Mucosa of gallbladder (tissue), 1 donor: Measurements from ENCODE around the gene NUDT14. TPM values are rescaled to one million over a fixed set of nuclear protein-coding genes. Genes with fewer than 3 reads are reported as not detected.

ENCODE experiments used
- DNase-seq: peaks from one replicate; pipeline ENCODE4 v3.0.0-alpha.2; 2020; ENCODE audit warnings: low spot score
- total RNA-seq: library from RNA; stranded (reverse); gene quantifications from one replicate; pipeline ENCODE4 v1.2.1, GENCODE V29; 2021
- donor health status: DM: no; HTN: no; CAD: no.

NUDT14 gene
- total RNA-seq, 1 donor from 2014 or later, result 47.2 TPM

DNA sequence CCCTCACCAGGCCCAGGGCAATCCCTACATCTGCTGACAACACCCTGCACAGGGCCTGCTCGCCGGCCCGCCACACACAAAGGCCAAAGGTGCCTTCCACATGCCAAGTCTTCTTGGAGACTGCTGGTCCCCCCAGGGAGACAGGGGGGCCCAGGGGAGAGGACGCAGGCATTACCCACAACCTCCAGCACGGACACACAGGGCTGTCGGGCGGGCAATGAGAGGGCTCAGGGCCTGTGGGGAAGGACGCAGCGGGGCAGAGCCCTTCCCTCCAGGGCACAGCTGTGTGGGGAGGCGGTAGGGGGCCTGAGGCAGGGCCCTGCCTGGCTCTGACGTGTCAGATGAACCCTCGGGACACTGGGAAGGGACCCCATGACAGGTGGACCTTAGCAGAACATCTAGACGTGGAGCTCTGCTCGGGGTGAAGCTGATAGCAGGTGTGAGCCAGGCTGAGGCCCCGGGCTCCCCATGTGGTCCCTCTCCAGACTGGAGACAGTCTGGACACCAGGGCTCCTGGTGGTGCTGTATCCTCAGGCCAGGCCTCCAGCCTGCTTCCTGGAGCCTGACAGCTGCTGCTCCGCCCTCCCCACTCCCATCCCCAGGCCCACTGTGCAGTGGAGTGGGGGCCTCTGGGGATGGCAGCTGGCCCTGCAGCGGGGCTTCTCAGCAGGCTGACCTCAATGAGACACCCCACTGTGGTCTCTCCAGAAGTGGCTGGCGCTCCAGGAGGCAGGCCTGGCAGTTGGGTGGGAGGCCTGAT lies 31.6 kb upstream of the NUDT14 start:
- DNase-seq, result no peak

DNA sequence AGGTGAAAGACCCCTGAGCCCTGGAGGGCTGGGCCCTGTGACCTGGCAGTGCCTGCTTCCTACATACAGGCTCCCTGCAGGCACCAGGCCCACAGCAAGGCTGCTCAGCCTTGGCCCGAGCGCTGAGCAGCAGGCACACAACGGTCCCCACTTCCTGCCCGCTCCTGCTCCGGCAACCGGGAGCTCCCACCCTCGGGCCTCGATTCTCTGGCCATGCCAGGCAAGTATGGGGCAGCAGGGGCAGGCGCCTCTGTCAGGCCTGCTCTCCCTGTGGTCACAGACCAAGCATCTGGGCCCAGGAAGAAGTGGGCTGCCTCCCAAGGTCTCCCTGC lies 30.6 kb upstream of the NUDT14 start:
- no peak for DNase-seq

DNA sequence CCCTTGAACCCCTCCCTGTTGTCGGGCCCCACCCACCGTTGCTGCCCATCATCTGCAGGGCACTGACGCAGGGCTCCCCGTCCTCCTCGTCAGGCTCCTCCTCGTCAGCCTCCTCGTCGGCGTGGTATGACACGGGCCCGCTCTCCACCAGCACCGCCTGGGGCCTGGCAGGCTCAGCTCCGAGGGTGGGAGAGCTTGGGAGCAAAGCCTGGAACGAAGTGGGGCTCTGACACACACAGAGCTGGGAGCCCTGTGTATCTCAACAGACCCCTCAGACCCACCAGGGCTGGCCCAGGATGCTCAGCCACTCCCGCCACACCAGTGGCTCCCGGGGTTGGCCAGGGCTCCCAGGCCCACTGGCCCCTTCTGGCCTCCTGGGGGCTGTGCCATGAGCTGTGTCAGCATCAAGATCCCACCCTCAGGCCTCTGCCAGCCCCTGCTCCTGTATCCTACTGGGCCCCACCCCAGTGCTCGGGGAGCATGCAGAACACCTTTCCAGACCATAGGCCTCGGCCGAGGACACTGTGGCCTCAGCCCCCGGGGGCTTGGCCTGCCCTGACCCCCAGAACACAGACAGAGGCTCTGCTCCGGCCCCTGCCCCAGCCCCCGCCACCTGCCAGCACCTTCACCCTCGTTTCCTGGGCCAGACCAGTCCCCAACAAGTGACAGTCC lies 30.1 kb upstream of the NUDT14 start:
- DNase-seq, result no peak

DNA sequence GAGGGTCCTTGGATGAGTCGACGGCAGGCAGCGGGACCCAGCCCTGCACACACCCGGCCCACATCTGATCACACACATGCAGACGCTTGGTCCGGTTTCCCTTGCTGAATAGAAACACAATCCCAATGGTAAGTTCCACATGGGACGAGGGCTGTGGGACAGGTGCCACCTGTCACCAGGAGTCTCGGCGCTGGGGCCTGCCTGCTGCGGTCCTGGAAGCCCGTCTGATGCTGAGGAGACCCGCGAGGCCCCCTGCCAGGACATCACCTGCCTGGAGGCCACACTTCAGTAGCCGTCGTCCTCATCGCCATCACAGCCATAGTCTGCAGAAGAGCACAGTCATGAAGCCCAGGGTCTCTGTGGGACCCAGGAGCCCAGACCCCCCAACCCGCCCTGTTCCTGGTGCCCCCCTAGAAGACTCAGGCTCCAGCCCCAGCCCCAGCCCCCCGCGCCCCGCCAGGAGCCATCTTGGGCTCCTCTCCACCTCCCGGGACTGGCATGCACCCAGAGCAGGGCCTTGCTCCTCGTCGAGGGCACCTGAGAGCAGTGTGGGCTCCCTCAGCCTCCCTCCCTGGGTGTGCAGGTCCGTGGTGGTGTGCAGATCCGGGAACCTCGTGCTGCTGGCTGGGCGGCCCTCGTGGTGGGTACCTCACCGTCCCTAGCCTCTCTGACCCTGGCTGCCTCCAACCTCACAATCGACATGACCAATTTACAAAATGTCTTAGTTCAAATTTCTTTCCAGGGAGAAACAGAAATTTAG lies 29.3 kb upstream of the NUDT14 start:
- no peak for DNase-seq

DNA sequence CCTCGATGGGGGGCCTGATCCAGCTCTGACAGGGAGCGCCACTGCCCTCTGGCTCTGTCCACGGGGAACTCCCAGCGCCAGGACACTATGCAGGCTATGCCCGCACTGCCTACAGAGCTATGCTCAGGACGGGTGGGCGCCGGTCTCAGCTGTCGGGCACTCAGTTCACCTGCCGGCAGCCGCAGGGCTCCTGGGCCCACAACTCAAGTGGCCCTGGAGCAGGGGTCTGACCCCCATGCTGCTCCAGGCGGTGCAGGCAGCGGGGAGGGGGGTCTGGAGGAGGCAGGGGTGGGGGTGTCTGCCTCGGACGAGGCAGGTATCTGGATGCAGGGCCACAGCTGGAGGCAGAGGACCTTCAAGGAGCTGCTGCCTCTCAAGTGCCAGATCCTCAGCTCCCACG lies 28.5 kb upstream of the NUDT14 start:
- DNase-seq, result no peak

DNA sequence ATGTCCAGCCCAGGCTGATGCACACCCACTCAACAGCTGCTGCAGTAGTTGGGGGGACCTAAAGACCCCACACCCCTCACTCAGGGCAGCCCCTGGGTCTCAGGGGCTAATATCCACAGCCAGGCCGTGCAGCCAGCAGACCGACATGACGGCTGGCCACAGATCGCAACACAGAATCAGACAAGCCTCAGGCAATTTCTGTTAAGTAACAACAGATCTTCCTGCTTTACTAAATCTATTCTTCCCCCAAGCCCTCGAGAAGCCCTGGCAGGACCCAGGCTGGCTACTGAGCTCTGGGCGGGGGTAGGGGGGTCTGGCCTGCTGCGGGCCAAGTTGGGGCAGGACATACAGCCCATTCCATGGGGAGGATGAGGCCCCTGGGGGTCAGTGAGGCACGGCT lies 28.0 kb upstream of the NUDT14 start:
- DNase-seq, result no peak

DNA sequence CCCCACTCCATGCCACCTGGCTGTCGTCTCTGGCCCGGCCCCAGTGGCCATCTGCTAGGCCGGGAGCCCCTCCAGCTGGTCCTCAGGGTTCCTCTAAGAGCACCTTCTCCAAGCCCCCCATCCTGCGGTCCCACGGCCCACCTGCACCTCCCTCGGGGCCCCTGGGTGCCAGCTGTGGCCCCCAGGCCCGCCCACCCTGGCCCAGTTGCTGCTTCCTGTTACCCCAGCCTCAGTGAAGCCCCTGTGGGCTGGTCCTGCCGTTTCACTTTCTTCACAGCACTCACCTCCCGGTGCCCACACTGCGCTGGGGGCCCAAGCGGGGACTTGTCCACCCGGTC lies 27.6 kb upstream of the NUDT14 start:
- DNase-seq, result no peak

DNA sequence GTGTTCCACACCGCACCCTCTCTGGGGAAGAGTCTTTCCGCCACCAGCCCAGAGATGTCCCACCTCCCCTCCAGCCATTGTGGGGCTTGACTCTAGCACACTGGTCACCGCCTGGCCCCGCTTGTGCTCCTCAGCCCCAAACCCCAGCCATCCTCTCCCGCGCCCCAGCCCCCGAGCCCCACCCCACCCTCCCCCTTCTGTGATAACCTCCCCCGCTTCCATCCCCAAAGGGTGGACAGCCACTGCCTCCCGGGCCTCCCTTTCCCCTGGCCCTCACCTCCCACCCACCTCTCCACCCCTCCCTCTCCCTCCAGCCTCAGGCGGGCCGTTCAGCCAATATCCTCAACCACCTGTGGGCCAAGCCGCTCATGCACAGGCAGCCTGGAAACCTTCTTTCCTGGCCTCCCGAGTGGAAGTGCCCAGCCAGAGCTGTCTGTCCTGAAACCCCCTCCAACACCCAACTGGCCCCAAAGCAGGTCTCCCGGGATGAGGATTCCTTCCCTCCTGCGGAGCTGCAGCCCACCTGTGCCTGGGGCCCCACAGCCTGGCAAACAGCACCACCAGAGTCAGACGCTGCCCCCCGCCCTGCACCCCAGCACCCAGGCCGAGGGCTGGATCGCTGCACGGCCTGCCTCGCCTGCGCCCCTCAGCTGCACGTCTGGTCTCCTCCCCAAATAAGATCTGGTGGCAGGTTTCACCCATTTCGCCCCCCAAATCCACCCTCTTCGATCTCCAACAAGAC lies 27.1 kb upstream of the NUDT14 start:
- no peak for DNase-seq

DNA sequence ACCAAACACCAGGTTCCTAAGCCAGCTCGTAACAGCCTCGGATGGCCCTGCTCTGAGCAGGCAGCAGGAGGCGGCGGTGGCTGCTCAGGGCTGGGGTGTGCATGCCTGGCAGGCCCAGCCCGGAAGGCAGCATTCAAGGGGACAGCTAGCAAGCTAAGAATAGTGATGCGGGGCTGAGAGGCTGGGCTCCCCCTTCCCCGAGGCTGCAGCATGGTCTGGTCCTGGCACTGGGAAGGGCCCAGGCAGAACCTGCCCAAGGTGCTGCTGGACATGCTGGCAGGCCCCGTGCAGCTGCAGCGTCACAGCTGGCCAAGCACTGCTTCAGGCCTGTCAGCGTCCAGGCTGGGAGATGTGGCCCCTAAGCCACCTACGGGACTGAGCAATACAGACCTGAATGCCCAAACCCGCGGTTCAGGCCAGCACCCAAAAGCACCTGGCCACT lies 26.4 kb upstream of the NUDT14 start:
- DNase-seq, result no peak

DNA sequence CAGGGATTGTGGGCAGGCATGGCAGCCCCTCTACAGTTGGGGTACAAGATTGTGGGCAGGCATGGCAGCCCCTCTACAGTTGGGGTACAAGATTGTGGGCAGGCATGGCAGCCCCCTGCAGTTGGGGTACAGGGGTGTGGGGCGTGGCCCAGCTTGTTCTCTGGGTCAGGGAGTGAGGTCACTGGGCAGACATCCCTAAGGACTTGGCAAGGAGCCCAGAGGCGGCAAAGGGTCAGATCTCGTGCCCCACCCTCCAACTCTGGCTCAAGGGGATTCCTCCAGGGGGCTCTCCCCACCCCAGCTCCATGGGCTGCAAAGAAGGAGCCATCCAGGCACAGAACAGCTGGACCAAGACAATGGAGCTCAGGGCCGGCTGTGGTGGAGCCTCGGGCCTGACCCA lies 25.8 kb upstream of the NUDT14 start:
- no peak for DNase-seq

DNA sequence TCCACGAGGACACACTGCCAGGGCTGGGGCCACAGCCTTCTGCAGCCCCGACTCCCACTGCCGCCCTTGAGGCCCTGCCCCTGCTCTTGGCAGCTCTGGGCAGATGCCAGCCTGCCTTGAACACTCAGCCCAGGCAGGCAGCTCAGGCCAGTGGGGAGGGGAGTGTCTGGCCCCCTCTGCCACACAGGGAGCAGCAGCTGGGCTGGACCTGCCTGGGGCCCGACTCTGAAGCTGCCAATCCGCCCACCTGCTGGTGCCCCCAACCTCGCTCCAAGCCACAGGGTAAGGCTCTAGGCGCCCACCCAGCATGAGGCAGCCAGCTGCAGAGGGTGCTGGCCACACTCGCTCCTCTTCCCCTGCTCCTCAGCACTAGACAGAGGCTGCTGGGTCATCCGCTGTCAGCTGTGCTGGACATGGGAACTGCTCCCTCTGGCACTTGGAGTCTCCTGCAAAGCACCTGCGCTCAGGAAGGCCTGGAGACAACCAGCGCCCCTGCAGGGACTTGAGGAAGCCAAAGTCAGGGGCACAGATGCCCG lies 24.6 kb upstream of the NUDT14 start:
- DNase-seq, result no peak

DNA sequence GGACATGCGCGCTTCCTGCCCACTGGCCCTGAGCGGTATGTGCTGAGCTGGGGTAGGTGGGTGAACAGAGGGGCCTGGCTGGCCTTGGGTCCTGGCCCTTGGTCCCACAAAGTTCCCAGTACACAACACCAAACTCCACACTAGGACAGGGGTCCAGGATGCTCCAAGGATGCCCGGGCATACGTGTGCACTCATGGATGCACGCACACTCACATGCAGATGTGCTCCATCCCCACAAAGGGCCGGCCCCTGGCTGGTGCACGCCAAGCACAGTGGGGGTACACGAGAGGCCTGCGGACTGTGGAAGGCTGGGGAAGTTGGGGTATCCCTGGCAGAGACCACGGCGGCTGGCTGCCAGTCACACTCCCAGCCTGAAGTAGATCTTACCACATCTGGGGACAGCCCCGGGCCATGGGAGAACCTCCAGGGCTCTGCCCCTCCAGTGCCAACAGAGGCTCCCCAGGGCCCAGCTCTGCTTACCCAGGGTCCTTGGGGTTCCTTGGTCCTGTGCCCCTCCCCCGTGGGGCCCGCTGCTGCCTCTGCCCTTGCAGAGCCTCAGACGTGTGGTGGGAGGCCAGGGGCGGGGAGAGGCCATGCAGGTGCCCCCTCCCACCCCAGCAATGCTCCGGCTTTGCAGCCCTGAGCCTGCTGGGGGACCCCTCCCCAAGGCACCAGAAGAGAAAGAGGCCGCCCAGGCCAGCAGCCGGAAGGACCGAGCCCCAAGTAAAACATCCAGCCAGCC lies 24.0 kb upstream of the NUDT14 start:
- no peak for DNase-seq

DNA sequence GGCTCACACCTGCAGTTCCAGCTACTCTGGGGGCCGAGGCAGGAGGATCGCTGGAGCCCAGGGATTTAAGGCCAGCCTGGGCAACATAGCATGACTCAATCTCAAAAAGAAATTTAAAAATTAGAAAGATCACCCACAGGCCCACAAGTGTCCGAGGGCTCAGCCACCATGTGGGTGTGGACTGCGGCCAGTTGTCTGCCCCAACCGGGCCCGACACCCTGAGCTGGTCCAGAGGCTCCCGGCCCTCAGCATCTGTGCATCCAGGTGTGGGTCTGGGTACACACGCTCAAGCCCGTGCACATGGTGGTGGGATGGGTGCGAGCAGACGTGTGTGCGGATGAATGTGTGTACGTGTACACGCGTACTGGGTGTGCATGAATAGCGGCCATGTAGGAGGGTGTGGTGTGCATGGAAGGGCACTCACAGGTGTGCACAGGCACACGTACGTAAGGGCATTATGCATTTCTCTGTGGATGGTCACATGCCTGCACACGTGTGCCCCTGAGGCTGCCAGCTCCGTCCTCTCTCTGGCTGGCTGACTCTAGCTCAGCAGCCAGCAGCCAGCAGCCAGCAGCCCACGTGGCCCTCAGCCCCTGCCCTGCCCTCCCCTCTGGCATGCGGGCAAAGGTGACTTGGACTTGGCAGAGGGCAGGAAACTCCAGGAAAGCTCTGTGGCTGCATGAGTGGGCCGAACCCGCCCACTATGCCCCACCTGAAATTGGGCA lies 23.3 kb upstream of the NUDT14 start:
- peak; percentile 64 for DNase-seq

DNA sequence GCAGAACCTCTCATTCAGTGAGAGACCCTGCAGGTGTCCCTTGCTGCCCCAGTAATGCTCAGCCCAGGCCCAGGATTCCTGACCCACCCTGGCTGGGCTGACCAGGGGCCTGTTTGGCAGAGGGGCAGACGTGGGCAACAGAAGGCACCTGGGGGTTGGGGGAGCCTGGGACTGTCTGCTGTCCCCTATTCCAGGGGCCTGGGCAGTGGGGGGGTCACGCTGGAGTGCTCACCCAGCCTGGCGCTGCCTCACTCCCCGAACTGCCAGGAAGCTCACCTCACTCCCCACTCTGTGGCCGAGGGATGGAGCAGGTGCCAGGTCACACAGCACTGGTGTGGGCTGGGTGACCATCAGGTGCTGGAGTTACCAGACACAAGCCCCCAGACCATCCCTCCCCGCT lies 22.6 kb upstream of the NUDT14 start:
- DNase-seq, result no peak

DNA sequence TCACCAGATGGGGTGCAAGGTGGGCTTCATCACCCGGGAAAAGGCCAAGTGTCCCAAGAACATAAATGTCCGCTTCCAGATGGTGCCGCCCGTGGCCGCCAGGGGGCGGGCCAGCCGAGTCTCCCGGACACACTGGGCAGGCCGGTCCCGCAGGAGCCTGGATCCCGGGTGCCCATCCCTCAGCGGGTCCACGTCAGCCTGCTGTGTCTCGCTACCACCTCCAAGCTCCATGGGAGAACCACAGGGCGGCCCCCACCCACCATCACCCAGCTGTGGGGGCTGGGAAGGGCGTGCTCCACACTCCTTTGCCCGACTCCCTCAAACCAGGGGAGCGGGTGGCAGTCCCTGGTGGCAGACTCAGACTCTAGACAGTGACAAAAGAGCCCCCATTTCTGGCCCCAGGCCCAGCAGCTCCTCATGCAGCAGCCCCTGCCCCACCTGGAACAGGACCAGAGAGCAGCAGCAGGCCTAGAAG lies 22.0 kb upstream of the NUDT14 start:
- peak; percentile 75 for DNase-seq

DNA sequence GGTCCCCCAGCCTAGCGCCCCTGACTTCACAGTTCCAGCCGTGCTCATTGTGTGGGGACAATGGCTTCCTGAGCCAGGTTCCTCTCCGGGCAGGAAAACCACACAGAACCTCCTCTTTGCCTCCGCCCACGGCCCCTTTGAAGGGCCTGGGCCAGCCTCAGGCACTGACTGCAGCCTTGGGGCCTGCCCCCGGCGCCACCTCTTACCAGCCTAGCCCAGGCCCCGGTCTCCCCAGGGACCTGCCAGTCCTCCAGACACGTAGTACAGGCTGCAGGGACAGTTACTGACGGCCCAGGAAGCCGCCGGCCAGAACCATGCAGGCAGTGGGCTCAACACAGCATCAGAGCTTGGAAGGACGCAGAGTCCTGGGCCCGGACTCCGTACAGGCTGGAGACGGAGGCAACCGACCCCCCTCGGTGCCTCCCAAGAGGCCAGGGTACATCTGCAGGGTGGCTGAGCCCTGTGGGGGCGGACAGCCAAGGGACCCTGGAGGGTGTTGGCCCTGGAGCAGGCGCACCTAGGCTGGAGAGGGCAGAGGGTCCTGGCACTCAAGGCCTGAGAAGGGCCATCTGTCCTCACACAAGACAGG lies 20.9 kb upstream of the NUDT14 start:
- no peak for DNase-seq

DNA sequence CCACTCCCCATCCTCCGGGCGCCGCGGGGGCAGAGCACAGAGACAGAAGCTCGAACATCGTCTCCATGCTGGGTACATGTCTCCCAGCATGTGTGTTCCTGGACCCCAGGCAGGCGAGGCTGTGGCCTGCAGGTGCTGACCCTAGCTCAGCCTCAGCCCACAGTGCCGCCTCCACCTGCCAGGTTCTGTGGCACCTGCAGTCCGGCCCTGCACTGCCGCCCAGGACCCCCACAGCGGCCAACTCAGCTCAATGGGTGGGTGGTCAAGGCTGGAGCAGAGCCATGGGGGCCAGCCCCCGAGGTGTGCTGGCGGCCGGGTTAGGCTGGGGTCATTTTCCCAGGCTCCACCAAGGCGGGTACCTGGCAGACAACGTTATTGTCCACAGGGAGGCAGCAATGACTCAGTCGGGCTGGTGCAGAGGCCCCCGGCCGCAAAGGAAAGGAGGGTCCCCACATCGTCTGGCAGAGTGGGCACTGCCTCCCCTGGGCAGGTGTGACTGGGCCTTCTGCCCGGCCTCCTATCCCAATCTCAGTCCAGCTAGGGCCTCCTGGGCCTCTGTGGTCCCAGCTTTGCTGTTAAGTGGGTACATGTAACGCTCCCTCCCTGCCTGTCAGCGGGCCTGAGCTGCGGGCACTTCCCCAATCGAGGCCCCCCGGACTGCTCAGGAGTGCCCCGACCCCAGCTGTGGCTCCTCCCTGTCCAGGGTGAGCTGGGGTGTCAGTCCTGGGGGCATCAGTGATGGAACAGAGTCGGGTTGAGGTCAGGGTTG lies 20.2 kb upstream of the NUDT14 start:
- DNase-seq, result no peak

DNA sequence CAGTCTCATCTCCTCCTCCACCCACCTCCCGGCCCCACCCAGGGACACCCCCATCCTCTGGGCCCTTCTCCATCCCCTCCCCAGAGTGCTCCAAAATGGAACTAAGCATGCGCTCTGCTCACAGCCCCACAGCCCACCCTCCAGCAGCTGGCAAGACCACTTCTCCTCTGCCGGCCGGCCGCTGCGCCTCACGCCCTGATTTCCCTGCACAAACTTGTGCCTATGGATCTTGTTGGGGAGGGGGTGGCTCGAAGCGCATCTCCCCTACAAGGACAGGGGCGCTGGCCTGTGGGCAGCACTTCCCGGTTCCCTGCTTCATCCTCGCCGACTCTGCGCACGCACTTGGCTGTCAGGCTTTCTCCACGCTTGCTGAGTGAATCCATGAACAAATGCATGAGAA lies 19.5 kb upstream of the NUDT14 start:
- DNase-seq, result no peak

DNA sequence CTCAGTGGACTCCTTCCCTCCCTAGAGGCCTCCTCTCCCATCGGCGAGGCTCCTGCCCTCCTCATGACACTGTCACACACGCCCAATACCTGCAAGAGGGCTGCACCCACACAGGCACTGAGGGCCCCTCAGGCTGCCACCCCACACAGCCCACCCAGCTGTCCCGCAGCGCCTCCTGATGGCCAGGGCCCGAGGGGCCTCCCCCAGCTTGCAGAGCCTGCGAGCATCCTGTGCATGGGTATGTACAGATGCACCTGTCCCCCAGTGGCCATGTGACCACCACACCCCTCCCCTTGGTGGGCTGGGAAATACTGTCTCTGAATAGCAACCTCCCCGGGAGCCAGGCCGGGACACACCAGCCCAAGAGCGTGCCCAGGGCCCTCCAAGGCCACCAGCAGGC lies 19.0 kb upstream of the NUDT14 start:
- no peak for DNase-seq
